HTR-8/SVneo (cell line): ENCODE results near the gene OSBPL7.
A peak's percentile ranks its signal among the peaks of the same experiment; 100 is the strongest.
"Not testable (repeated sequence)": the region's sequence is repeated elsewhere in the genome, so short reads cannot be mapped to it uniquely, and the experiment has no call there.

Experiments
- DNase-seq: peaks from one replicate; pipeline ENCODE4 v3.0.0; 2011; ENCODE audit warnings: low spot score, mixed read lengths; ENCODE audit not compliant: insufficient read length
- FAIRE-seq: peaks from 2 replicates; lab custom pipeline; 2011; peaks lifted over from hg19 to GRCh38; lab: Jason Lieb, UNC

Gene OSBPL7

GRCh38 chr17:47785538-47786123, 36.0 kb downstream of the OSBPL7 start:
- no peak for FAIRE-seq
- peak; percentile 70 for DNase-seq

- FAIRE-seq (peak; percentile 65), DNase-seq (no peak)
These were observed 40.2 kb downstream of the OSBPL7 start for GRCh38 chr17:47781397-47781796.

GRCh38 chr17:47778184-47778635, 43.4 kb downstream of the OSBPL7 start:
- DNase-seq (no peak), FAIRE-seq (no peak)

GRCh38 chr17:47776330-47777197, 45.0 kb downstream of the OSBPL7 start:
- DNase-seq (peak; percentile 87), FAIRE-seq (peak; percentile 72)

GRCh38 chr17:47774987-47775580, 46.5 kb downstream of the OSBPL7 start:
- peak; percentile 83 for FAIRE-seq

GRCh38 chr17:47774331-47774730, 47.3 kb downstream of the OSBPL7 start:
- FAIRE-seq, result no peak
- no peak for DNase-seq

More at GRCh38 chr17:47774987-47775580, 46.5 kb downstream of the OSBPL7 start:
- DNase-seq, result no peak

GRCh38 chr17:47773649-47774048, 47.9 kb downstream of the OSBPL7 start:
- DNase-seq, FAIRE-seq: not testable (repeated sequence)

GRCh38 chr17:47763913-47764582, 57.5 kb downstream of the OSBPL7 start:
- FAIRE-seq, result no peak

GRCh38 chr17:47762728-47763127, 58.9 kb downstream of the OSBPL7 start:
- DNase-seq (no peak), FAIRE-seq (no peak)

More at GRCh38 chr17:47763913-47764582, 57.5 kb downstream of the OSBPL7 start:
- no peak for DNase-seq

GRCh38 chr17:47760409-47761140, 61.0 kb downstream of the OSBPL7 start:
- DNase-seq (no peak), FAIRE-seq (no peak)

GRCh38 chr17:47757386-47757785, 64.2 kb downstream of the OSBPL7 start:
- FAIRE-seq, result no peak
- no peak for DNase-seq
